ENCODE results near the gene NPHP4. TPM values are rescaled to one million over a fixed set of nuclear protein-coding genes. Genes with fewer than 3 reads are reported as not detected.

The NPHP4 gene
- total RNA-seq, 4 donors from 2014 or later = 1.1 to 10.4 (median 1.8) TPM

DNA sequence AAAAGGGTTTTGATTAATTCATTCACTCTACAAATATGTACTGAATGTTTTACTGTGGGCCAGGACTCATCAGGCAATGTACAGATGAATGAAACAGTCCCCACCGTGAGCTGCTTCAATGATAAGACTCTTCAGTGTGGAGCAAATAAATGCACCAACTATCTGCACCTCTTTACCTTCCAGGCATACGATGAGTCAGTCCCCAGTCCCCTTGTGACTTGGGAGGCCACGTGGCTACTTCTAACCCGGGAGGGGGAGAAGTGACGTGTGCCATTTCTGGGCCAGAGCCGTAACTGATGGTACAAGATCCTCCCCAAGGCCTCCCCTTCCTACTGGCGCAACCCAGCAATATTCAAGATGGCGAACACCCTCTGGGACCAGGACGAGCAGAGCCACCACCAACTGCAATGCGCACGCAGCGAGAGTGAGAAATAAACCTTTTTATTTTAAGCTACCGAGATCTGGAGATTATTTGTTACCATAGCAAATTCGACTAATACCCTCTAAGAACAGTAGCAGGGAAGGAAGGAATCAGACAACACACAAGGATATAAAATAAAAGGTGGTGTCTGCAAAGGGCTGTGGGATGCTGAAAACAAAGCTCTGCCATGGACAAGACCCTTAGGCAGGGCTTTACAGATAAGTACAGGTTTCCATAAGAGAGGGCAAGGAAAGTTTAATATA is 74.5 kb downstream of the NPHP4 start:
- intact Hi-C loops (cut with DNase I; ENCODE audit: low total_unique reads) (loop anchor here (5.0 kb wide), 1 partner anchor 405 kb away; no protein-coding TSS in a partner anchor), in situ Hi-C loops (cut with MboI; ENCODE audit: low sequenced_read_pairs in 4 of 4) (loop anchor here in 2 of 4 donors (25.0 kb wide), 1 partner anchor 405 kb away; no protein-coding TSS in a partner anchor)
- no peak for ATAC-seq
- no peaks in the 10 kb centered on the region for H3K4me1 ChIP-seq
- no peak for DNase-seq
- H3K9me3 ChIP-seq = no peaks in the 10 kb centered on the region
- TF ChIP-seq, protein P1, sequence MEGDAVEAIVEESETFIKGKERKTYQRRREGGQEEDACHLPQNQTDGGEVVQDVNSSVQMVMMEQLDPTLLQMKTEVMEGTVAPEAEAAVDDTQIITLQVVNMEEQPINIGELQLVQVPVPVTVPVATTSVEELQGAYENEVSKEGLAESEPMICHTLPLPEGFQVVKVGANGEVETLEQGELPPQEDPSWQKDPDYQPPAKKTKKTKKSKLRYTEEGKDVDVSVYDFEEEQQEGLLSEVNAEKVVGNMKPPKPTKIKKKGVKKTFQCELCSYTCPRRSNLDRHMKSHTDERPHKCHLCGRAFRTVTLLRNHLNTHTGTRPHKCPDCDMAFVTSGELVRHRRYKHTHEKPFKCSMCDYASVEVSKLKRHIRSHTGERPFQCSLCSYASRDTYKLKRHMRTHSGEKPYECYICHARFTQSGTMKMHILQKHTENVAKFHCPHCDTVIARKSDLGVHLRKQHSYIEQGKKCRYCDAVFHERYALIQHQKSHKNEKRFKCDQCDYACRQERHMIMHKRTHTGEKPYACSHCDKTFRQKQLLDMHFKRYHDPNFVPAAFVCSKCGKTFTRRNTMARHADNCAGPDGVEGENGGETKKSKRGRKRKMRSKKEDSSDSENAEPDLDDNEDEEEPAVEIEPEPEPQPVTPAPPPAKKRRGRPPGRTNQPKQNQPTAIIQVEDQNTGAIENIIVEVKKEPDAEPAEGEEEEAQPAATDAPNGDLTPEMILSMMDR (IDR thresholded peaks at IDR 0.05 in 4 of 5, conservative IDR thresholded peaks at IDR 0.05 in 1 of 5) = no peak
- TF ChIP-seq POLR2A (IDR thresholded peaks at IDR 0.05) = no peak
- no peak overlapping the region for H3K27ac ChIP-seq
- H3K4me3 ChIP-seq = no peak overlapping the region
- no peaks in the 10 kb centered on the region for H3K36me3 ChIP-seq
- no peaks in the 10 kb centered on the region for H3K27me3 ChIP-seq

DNA sequence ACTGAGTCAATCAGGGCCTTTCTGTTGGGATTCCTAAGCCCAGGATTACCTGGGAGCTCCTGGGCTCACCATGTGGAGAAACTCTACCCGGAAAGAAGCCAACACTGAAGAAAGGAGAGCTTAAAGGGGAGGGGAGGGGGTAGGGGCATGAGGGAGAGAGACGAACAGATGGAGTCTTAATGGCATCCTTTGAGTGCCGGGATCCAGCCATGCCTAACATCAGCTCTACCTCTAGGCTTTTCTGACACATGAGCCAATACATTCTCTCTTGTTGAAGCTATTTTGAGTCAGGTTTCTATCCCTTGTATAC is 75.0 kb downstream of the NPHP4 start:
- Histone ChIP-seq H3K27me3 (no peaks in the 10 kb centered on the region), H3K4me1 (no peaks in the 10 kb centered on the region), H3K4me3 (no peak overlapping the region), H3K36me3 (no peaks in the 10 kb centered on the region), H3K9me3 (no peaks in the 10 kb centered on the region), H3K27ac (no peak overlapping the region)
- DNase-seq (no peak), ATAC-seq (no peak)
- TF ChIP-seq POLR2A (IDR thresholded peaks at IDR 0.05) = no peak
- TF ChIP-seq, protein P1 (IDR thresholded peaks at IDR 0.05 in 4 of 5, conservative IDR thresholded peaks at IDR 0.05 in 1 of 5) = no peak
- intact Hi-C loops (cut with DNase I; ENCODE audit: low total_unique reads) = loop anchor here (5.0 kb wide), 1 partner anchor 405 kb away; no protein-coding TSS in a partner anchor
- in situ Hi-C loops (cut with MboI; ENCODE audit: low sequenced_read_pairs in 4 of 4) = loop anchor here in 2 of 4 donors (25.0 kb wide), 1 partner anchor 405 kb away; no protein-coding TSS in a partner anchor

DNA sequence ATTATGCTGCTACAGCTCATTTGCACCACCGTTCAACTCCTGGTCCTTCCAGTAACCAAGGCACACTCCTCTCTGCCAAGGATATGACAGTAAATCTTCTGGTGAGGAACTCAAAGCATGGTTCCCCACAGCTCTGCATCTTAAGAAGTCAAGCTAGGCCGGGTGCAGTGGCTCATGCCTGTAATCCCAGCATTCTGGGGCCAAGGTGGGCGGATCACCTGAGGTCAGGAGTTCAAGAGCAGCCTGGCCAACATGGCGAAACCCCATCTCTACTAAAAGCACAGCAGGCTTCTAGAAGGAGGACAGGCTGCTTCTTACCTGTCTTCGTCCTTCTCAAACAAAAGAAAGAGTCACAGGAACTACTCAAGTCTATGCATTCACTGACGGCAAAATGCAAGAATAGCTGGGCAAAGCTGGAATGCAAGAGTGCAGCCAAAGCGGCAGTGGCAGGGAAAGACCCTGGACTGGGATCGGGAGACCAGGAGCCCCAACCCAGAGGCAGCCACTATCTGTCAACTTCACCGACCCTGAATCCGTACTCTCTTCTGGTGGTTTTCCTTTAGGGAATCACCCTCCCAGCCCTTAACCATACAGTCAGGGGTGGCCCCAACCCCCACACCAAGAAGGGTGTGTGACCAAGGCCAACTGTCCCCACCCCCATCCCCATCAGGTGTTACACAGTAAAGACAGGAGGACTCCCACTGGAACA is 75.5 kb downstream of the NPHP4 start:
- no peaks in the 10 kb centered on the region for H3K4me1 ChIP-seq
- no peaks in the 10 kb centered on the region for H3K9me3 ChIP-seq
- no peak overlapping the region for H3K4me3 ChIP-seq
- intact Hi-C loops (cut with DNase I; ENCODE audit: low total_unique reads) (loop anchor here (5.0 kb wide), 1 partner anchor 404 kb away; no protein-coding TSS in a partner anchor), in situ Hi-C loops (cut with MboI; ENCODE audit: low sequenced_read_pairs in 4 of 4) (loop anchor here in 2 of 4 donors (25.0 kb wide), 1 partner anchor 404 kb away; no protein-coding TSS in a partner anchor)
- no peak for ATAC-seq
- no peak overlapping the region for H3K27ac ChIP-seq
- no peaks in the 10 kb centered on the region for H3K36me3 ChIP-seq
- TF ChIP-seq POLR2A (IDR thresholded peaks at IDR 0.05) = no peak
- TF ChIP-seq, protein P1 (IDR thresholded peaks at IDR 0.05 in 4 of 5, conservative IDR thresholded peaks at IDR 0.05 in 1 of 5) = no peak
- H3K27me3 ChIP-seq = no peaks in the 10 kb centered on the region
- no peak for DNase-seq

DNA sequence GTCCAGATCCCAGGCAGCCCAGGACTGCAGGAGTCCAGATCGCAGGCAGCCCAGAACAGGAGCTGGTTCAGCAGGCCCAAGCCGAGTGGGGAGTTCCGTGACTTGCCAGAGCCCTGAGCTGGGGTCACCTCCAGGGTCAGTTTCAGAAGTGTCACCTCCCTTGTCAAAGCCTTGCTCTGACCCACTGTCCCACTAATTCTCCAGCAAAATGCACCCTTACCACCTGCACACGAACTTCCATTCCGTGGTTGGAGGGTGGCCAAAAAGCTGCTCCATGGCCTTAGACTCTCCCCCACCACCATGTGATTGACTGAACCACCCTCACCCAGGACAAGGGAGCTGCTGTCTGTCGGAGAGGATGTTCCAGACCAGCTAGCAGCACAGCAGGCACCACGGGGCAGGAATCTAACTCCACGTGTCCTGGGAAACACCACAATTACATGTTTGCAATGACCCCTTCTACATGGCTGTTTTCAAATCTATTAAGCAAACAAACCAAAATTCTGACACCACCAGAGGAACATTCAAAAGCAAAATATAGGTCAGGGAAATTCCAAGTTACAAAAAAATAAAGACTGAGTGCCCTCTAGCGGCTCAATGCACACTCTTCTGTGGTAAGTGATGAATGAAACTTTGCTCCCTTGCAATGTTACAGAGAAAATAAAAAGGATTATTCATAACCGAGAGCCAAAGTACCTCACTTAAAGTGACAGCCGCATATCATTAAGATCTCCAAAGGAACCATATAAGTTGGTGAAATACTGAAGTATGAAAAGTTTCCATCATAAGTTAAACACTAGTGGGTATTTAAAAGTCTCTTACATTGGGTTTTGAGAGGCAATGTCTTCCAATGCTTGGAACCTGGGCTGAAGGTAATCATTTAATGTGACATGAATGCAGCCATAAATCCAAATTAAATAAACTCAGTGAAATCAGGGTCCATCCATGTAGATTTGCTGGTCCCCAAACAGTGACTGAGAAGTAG is 76.3 kb downstream of the NPHP4 start:
- ATAC-seq = no peak
- no peak for DNase-seq
- TF ChIP-seq, protein P1 (IDR thresholded peaks at IDR 0.05 in 4 of 5, conservative IDR thresholded peaks at IDR 0.05 in 1 of 5) = peak in 2 of 5 experiments; percentile 38 to 51
- no peak for TF ChIP-seq POLR2A (IDR thresholded peaks at IDR 0.05)
- intact Hi-C loops (cut with DNase I; ENCODE audit: low total_unique reads) (loop anchor here (5.0 kb wide), 1 partner anchor 404 kb away; no protein-coding TSS in a partner anchor), in situ Hi-C loops (cut with MboI; ENCODE audit: low sequenced_read_pairs in 4 of 4) (loop anchor here in 2 of 4 donors (25.0 kb wide), 1 partner anchor 404 kb away; no protein-coding TSS in a partner anchor)
- Histone ChIP-seq H3K36me3 (no peaks in the 10 kb centered on the region), H3K4me1 (no peaks in the 10 kb centered on the region), H3K27ac (no peak overlapping the region), H3K9me3 (no peaks in the 10 kb centered on the region), H3K4me3 (no peak overlapping the region), H3K27me3 (no peaks in the 10 kb centered on the region)
